K562 (cell line): Measurements from ENCODE around the gene MYLK4. TPM values are rescaled to one million over a fixed set of nuclear protein-coding genes. Genes with fewer than 3 reads are reported as not detected.
A peak's percentile ranks its signal among the peaks of the same experiment; 100 is the strongest.

Experiments used
- ATAC-seq: fragments of 200-7000 bp; cut with Tn5 transposase; 3 replicates; pipeline ENCODE4 v1.9.1; 2020; ENCODE audit warnings: moderate library complexity
- BruUV-seq: library from RNA; stranded (reverse); fragments of 400-500 nt; replicated peaks from 2 replicates; lab custom pipeline; 2021; lab: Mats Ljungman, UMichigan
- CTCF ChIA-PET: fragments of 300-600 bp; formaldehyde crosslinking; extraction: SDS; loops from one replicate; lab custom pipeline; 2021; ENCODE audit warnings: low intra/inter-chr PET ratio; lab: Yijun Ruan, JAX
- POLR2A ChIA-PET: fragments of 300-600, 350-650 bp; sonication (Branson Sonifier 250); formaldehyde crosslinking; extraction: SDS; loops from one replicate; lab custom pipeline; 2021; ENCODE audit warnings: antibody characterized with exemption, inconsistent platforms; lab: Yijun Ruan, JAX
- DNase-seq, 4 experiments: peaks; one replicate each; pipeline versions ENCODE4 v3.0.0 to v3.0.0-alpha.2; 2011 to 2018; ENCODE audit warnings: low spot score in 3 of 4, mixed read lengths in 3 of 4; ENCODE audit errors: extremely low read depth in 1 of 4
- FAIRE-seq: peaks from 2 replicates; lab custom pipeline; 2011; peaks lifted over from hg19 to GRCh38; lab: Jason Lieb, UNC
- H2AFZ ChIP-seq: 2 replicates; pipeline ENCODE4 v1.6.0; 2011; ENCODE audit warnings: low read depth, low read length, control low read depth, inconsistent platforms
- H3K27ac ChIP-seq: fragments of 200-600 bp; 3 replicates; pipeline ENCODE4 v1.8.0; 2011; ENCODE audit warnings: low read depth, mild to moderate bottlenecking, control low read depth, inconsistent platforms, low read length, moderate library complexity, mixed read lengths; ENCODE audit errors: extremely low read depth
- H3K27me3 ChIP-seq, 2 experiments: fragments of 300-600 bp in 1 of 2; 2 replicates in 1 of 2; 3 replicates in 1 of 2; pipeline versions ENCODE4 v1.6.0 to v1.8.0; 2011; ENCODE audit warnings: inconsistent platforms in 2 of 2, low read length in 2 of 2, mild to moderate bottlenecking in 1 of 2, mixed read lengths in 1 of 2, moderate library complexity in 1 of 2; ENCODE audit not compliant: control insufficient read depth in 2 of 2, insufficient read depth in 2 of 2
- H3K36me3 ChIP-seq: fragments of 300-600 bp; 3 replicates; pipeline ENCODE4 v1.8.0; 2011; ENCODE audit warnings: mild to moderate bottlenecking, low read length, inconsistent platforms; ENCODE audit not compliant: control insufficient read depth, insufficient read depth
- H3K4me1 ChIP-seq, 2 experiments: fragments of 200-600 bp in 1 of 2; replicated peaks in 1 of 2; 2 replicates in 1 of 2; 3 replicates in 1 of 2; pipeline versions ENCODE4 v1.5.1 to v1.8.0; 2011; ENCODE audit warnings: inconsistent platforms in 2 of 2, low read length in 2 of 2, mild to moderate bottlenecking in 1 of 2, mixed read lengths in 1 of 2, moderate library complexity in 1 of 2; ENCODE audit not compliant: control insufficient read depth in 2 of 2, insufficient read depth in 2 of 2
- H3K4me2 ChIP-seq: 2 replicates; pipeline ENCODE4 v1.6.1; 2011; ENCODE audit warnings: low read length, control low read depth, inconsistent platforms, mixed read lengths; ENCODE audit not compliant: insufficient read depth
- H3K4me3 ChIP-seq: fragments of 200-600 bp; sonication (generic), shearing (Covaris generic); 2 replicates; pipeline ENCODE4 v1.5.1; 2016; ENCODE audit warnings: control low read depth, inconsistent platforms
- H3K79me2 ChIP-seq: fragments of 200-600 bp; 3 replicates; pipeline ENCODE4 v1.8.0; 2011; ENCODE audit warnings: low read length, inconsistent platforms; ENCODE audit not compliant: control insufficient read depth, insufficient read depth
- H3K9ac ChIP-seq, 2 experiments: 2 replicates each; pipeline versions ENCODE4 v1.6.0 to v1.6.1; 2011; ENCODE audit warnings: low read depth in 2 of 2, low read length in 2 of 2, control low read depth in 1 of 2, inconsistent platforms in 1 of 2, mild to moderate bottlenecking in 1 of 2, mixed read lengths in 1 of 2; ENCODE audit not compliant: insufficient read depth in 1 of 2
- H3K9me1 ChIP-seq: one replicate; pipeline ENCODE4 v1.6.0; 2011; ENCODE audit warnings: inconsistent platforms, mild to moderate bottlenecking, low read length, moderate library complexity; ENCODE audit not compliant: control insufficient read depth, insufficient read depth
- H3K9me3 ChIP-seq: replicated peaks from 2 replicates; pipeline ENCODE4 v1.5.1; 2011; ENCODE audit warnings: low read depth, low read length, inconsistent platforms; ENCODE audit not compliant: control insufficient read depth, insufficient read depth
- H4K20me1 ChIP-seq: replicated peaks from 2 replicates; pipeline ENCODE4 v1.6.1; 2011; ENCODE audit warnings: low read length, inconsistent platforms, mixed read lengths; ENCODE audit not compliant: control insufficient read depth, insufficient read depth
- ARID1B ChIP-seq: fragments of 450-650 bp; IDR thresholded peaks from 2 replicates; pipeline ENCODE4 v1.6.1; 2016; ENCODE audit warnings: antibody characterized with exemption, mild to moderate bottlenecking, inconsistent platforms
- CTBP1 ChIP-seq: fragments of 450-650 bp; IDR thresholded peaks from 2 replicates; pipeline ENCODE4 v1.6.1; 2016; ENCODE audit warnings: borderline replicate concordance
- EP300 ChIP-seq: IDR thresholded peaks from 2 replicates; pipeline ENCODE4 v1.6.1; 2012; ENCODE audit warnings: low read length, improper control_type of control experiment
- HCFC1 ChIP-seq: IDR thresholded peaks from 2 replicates; pipeline ENCODE4 v1.6.1; 2012; ENCODE audit warnings: low read depth, low read length, improper control_type of control experiment
- KAT2B ChIP-seq: IDR thresholded peaks from one replicate; pipeline ENCODE4 v1.6.1; 2012; ENCODE audit warnings: low read depth, mild to moderate bottlenecking, control low read depth, inconsistent platforms, low read length, moderate library complexity
- ZBTB7A ChIP-seq: IDR thresholded peaks from 2 replicates; pipeline ENCODE4 v1.6.1; 2011; ENCODE audit warnings: low read depth, mild to moderate bottlenecking, low read length, moderate library complexity, borderline replicate concordance; ENCODE audit not compliant: control insufficient read depth
- WGBS: fragments of 100-300 bp; shearing (Covaris generic); methylation state at CpG from one replicate; pipeline ENCODE4 v1.1.6; 2016; ENCODE audit warnings: low coverage, mixed read lengths; ENCODE audit not compliant: insufficient coverage; ENCODE audit errors: missing lambda C conversion rate; 5-methylcytosine and 5-hydroxymethylcytosine counted together
- in situ Hi-C: fragments of 300-500 bp; cut with MboI; formaldehyde crosslinking; loops from 4 replicates; pipeline ENCODE4 v1.15.0; 2018; ENCODE audit warnings: inconsistent platforms, mixed read lengths
- intact Hi-C: fragments of 100-400 bp; cut with micrococcal nuclease; formaldehyde crosslinking; loops from 2 replicates; pipeline ENCODE4 v1.14.2; 2022
- polyA plus RNA-seq, 8 experiments: library from polyadenylated mRNA; depleted of rRNA in 4 of 8; stranded (reverse) in 5 of 8; unstranded in 3 of 8; fragments of >200 nt; fragmentation: Nextera tagmentation in 2 of 8; fragmentation: Illumina TruSeq in 1 of 8; extraction: Ambion mirVana in 2 of 8; extraction: Trizol in 1 of 8; gene quantifications; 2 replicates each; pipeline versions ENCODE4 v1.2.1 to v1.2.3, GENCODE V29; 2011 to 2014; ENCODE audit warnings: inconsistent platforms in 1 of 8, missing spikeins in 1 of 8
- total RNA-seq, 7 experiments: library from RNA; depleted of rRNA in 6 of 7; stranded (reverse); fragments of >200 nt in 6 of 7; fragmentation: Illumina TruSeq in 2 of 7; extraction: Trizol in 2 of 7; gene quantifications; 2 replicates each; pipeline versions ENCODE4 v1.2.1 to v1.2.3, GENCODE V29; 2011 to 2021; ENCODE audit warnings: low replicate concordance in 1 of 7
- TF ChIP-seq, protein P1 (sequence below): fragments of 450-650 bp; IDR thresholded peaks from one replicate; pipeline ENCODE4 v1.6.1; 2018; ENCODE audit warnings: mild to moderate bottlenecking, moderate library complexity; ENCODE audit not compliant: partially characterized antibody
- TF ChIP-seq, protein P2 (sequence below): IDR thresholded peaks from 2 replicates; pipeline ENCODE4 v1.6.1; 2011; ENCODE audit warnings: borderline replicate concordance, low read depth, mild to moderate bottlenecking, moderate library complexity, low read length; ENCODE audit not compliant: insufficient read depth, poor library complexity, severe bottlenecking
- TF ChIP-seq, protein P3 (sequence below): fragments of 450-650 bp; IDR thresholded peaks from 2 replicates; pipeline ENCODE4 v1.6.1; 2017; ENCODE audit warnings: antibody characterized with exemption, mild to moderate bottlenecking
- TF ChIP-seq, protein P4 (sequence below), 2 experiments: IDR thresholded peaks; 2 replicates each; pipeline ENCODE4 v1.6.1; 2011; ENCODE audit warnings: borderline replicate concordance in 1 of 2, control low read depth in 1 of 2, low read depth in 1 of 2, low read length in 1 of 2, mild to moderate bottlenecking in 1 of 2, mixed read lengths in 1 of 2, moderate library complexity in 1 of 2; ENCODE audit not compliant: insufficient read depth in 1 of 2, insufficient read length in 1 of 2, poor library complexity in 1 of 2, severe bottlenecking in 1 of 2; ENCODE audit errors: extremely low read depth in 1 of 2

The MYLK4 gene
- total and polyA plus RNA-seq, 9 of the 15 experiments (the other 6 are each of a cell fraction or from before 2014, with no cell fraction given) = 0.01 to 0.15 (median 0.06) TPM

DNA sequence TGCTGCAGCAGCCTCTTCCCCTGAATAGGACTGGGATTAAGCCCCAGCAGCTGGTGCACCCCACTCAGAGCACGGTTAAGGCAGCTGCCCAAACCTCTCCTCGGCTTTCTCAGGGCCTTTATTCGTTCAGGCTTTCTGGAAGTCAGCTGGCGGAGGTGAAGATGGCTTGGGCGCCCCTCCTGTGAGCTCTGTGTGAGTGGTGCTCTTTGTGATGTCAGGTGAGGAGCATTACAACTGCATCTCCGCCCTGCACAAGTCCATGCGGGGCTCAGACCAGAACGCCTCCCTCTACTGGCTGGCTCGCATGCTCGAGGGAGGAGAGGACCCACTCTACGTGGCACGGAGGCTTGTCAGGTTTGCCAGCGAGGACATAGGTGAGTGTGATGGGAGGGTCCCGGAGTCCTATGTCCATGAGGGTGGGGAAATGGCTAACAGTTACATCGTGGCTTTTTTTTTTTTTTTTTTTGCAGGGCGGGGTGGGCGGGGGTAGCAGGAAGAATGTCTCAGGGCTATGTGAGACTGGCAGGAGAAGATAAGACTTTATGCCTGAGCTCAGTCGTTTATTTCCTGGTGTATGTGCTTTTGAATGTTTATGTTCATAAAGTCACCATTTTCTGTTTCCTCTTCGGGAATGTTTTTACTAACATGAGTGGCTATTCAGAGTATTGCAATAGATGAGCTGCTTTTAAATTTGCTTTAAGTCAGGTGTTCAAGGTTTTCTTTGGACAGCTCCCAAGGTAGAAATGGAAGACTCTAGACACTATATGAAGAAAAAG lies 32.7 kb upstream of the MYLK4 start:
- H2AFZ ChIP-seq = peak overlapping the region; percentile 92
- no TSS peak for BruUV-seq
- in situ Hi-C loops (loop anchor here (10.0 kb wide), 1 partner anchor 271 kb away; no protein-coding TSS in a partner anchor), intact Hi-C loops (no loop called here)
- DNase-seq (peak; percentile 63 to 82 (median 74)), ATAC-seq (peak; percentile 92), FAIRE-seq (peak; percentile 79)
- peaks cover 19 to 20% of the 10 kb centered on the region in 2 experiments for H3K4me1 ChIP-seq
- H3K79me2 ChIP-seq = peaks cover 53% of the 10 kb centered on the region
- peak overlapping the region; percentile 21; the same call in 1 of the 2 replicates for H3K4me3 ChIP-seq
- ChIA-PET CTCF (no interaction called here), POLR2A (interaction anchor here (0.7 to 9.0 kb wide), 18 partner anchors 8 to 331 kb away, joined by 3 to 151 read pairs (median 4); partner anchors contain the start of genes RIPK1, SERPINB1 and WRNIP1)
- WGBS = 4% methylated on average over 17 of the region's 19 CpGs
- H3K36me3 ChIP-seq = peaks cover 83% of the 10 kb centered on the region
- H3K9me1 ChIP-seq = no peaks in the 10 kb centered on the region
- peak overlapping the region; percentile 57 to 87 for H3K9ac ChIP-seq
- 0 out of 2 replicates have a peak, but pooled peaks cover 5% of the 10 kb centered on the region for H4K20me1 ChIP-seq
- peak overlapping the region; percentile 61 for H3K27ac ChIP-seq
- no peaks in the 10 kb centered on the region for H3K9me3 ChIP-seq
- no peaks in the 10 kb centered on the region for H3K27me3 ChIP-seq
- H3K4me2 ChIP-seq = peak overlapping the region; percentile 81
- TF ChIP-seq, protein P1, sequence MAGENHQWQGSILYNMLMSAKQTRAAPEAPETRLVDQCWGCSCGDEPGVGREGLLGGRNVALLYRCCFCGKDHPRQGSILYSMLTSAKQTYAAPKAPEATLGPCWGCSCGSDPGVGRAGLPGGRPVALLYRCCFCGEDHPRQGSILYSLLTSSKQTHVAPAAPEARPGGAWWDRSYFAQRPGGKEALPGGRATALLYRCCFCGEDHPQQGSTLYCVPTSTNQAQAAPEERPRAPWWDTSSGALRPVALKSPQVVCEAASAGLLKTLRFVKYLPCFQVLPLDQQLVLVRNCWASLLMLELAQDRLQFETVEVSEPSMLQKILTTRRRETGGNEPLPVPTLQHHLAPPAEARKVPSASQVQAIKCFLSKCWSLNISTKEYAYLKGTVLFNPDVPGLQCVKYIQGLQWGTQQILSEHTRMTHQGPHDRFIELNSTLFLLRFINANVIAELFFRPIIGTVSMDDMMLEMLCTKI = no peak
- TF ChIP-seq, protein P2, sequence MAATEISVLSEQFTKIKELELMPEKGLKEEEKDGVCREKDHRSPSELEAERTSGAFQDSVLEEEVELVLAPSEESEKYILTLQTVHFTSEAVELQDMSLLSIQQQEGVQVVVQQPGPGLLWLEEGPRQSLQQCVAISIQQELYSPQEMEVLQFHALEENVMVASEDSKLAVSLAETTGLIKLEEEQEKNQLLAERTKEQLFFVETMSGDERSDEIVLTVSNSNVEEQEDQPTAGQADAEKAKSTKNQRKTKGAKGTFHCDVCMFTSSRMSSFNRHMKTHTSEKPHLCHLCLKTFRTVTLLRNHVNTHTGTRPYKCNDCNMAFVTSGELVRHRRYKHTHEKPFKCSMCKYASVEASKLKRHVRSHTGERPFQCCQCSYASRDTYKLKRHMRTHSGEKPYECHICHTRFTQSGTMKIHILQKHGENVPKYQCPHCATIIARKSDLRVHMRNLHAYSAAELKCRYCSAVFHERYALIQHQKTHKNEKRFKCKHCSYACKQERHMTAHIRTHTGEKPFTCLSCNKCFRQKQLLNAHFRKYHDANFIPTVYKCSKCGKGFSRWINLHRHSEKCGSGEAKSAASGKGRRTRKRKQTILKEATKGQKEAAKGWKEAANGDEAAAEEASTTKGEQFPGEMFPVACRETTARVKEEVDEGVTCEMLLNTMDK = peak; percentile 80
- peak; percentile 87 for TF ChIP-seq CTBP1
- TF ChIP-seq, protein P3, sequence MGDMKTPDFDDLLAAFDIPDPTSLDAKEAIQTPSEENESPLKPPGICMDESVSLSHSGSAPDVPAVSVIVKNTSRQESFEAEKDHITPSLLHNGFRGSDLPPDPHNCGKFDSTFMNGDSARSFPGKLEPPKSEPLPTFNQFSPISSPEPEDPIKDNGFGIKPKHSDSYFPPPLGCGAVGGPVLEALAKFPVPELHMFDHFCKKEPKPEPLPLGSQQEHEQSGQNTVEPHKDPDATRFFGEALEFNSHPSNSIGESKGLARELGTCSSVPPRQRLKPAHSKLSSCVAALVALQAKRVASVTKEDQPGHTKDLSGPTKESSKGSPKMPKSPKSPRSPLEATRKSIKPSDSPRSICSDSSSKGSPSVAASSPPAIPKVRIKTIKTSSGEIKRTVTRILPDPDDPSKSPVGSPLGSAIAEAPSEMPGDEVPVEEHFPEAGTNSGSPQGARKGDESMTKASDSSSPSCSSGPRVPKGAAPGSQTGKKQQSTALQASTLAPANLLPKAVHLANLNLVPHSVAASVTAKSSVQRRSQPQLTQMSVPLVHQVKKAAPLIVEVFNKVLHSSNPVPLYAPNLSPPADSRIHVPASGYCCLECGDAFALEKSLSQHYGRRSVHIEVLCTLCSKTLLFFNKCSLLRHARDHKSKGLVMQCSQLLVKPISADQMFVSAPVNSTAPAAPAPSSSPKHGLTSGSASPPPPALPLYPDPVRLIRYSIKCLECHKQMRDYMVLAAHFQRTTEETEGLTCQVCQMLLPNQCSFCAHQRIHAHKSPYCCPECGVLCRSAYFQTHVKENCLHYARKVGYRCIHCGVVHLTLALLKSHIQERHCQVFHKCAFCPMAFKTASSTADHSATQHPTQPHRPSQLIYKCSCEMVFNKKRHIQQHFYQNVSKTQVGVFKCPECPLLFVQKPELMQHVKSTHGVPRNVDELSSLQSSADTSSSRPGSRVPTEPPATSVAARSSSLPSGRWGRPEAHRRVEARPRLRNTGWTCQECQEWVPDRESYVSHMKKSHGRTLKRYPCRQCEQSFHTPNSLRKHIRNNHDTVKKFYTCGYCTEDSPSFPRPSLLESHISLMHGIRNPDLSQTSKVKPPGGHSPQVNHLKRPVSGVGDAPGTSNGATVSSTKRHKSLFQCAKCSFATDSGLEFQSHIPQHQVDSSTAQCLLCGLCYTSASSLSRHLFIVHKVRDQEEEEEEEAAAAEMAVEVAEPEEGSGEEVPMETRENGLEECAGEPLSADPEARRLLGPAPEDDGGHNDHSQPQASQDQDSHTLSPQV = peak; percentile 65
- no peak for TF ChIP-seq KAT2B
- peak; percentile 36; the same call in 1 of the 2 replicates for TF ChIP-seq EP300
- TF ChIP-seq, protein P4, sequence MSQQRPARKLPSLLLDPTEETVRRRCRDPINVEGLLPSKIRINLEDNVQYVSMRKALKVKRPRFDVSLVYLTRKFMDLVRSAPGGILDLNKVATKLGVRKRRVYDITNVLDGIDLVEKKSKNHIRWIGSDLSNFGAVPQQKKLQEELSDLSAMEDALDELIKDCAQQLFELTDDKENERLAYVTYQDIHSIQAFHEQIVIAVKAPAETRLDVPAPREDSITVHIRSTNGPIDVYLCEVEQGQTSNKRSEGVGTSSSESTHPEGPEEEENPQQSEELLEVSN (IDR thresholded peaks at IDR 0.05; ENCODE audit: borderline replicate concordance in 1 of 2, extremely low read depth in 1 of 2, insufficient read depth in 1 of 2, insufficient read length in 1 of 2, low read depth in 1 of 2, low read length in 1 of 2, poor library complexity in 1 of 2, severe bottlenecking in 1 of 2) = peak in 1 of 2 experiments; percentile 49
- 0 out of 2 replicates have a peak, but pooled peaks have one; percentile 30 for TF ChIP-seq HCFC1
- 0 out of 2 replicates have a peak, but pooled peaks have one; percentile 38 for TF ChIP-seq ZBTB7A
- peak; percentile 69 for TF ChIP-seq ARID1B
